SK-N-SH (cell line): ENCODE measurements around the gene RASD2.
"Not testable (repeated sequence)": the region's sequence is repeated elsewhere in the genome, so short reads cannot be mapped to it uniquely, and the experiment has no call there.

ENCODE experiments used
- CTCF ChIP-seq: fragments of 200-600 bp; sonication (generic); IDR thresholded peaks from 2 replicates; pipeline ENCODE4 v1.6.1; 2017; ENCODE audit warnings: antibody characterized with exemption, mild to moderate bottlenecking, moderate library complexity
- EP300 ChIP-seq, 2 experiments: IDR thresholded peaks; 2 replicates each; pipeline versions ENCODE4 v1.4.0 to v1.6.1; 2012; ENCODE audit warnings: borderline replicate concordance in 1 of 2, low read depth in 1 of 2, low read length in 1 of 2
- EZH2phosphoT487 ChIP-seq: fragments of 200-600 bp; sonication (generic); IDR thresholded peaks from 2 replicates; pipeline ENCODE4 v1.6.1; 2017; ENCODE audit warnings: low read depth, mixed run types, mild to moderate bottlenecking, antibody characterized with exemption, moderate library complexity, borderline replicate concordance
- GABPA ChIP-seq: IDR thresholded peaks from 2 replicates; pipeline ENCODE4 v1.4.0; 2012; ENCODE audit warnings: low read depth, mild to moderate bottlenecking
- MAX ChIP-seq: IDR thresholded peaks from 2 replicates; pipeline ENCODE4 v1.4.0; 2012; ENCODE audit warnings: low read depth
- MXI1 ChIP-seq: IDR thresholded peaks from 2 replicates; pipeline ENCODE4 v1.6.1; 2012; ENCODE audit warnings: mild to moderate bottlenecking, low read depth, low read length, improper control_type of control experiment
- NFIC ChIP-seq: IDR thresholded peaks from 2 replicates; pipeline ENCODE4 v1.4.0; 2012; ENCODE audit warnings: borderline replicate concordance
- POLR2AphosphoS5 ChIP-seq: IDR thresholded peaks from 2 replicates; pipeline ENCODE4 v1.6.1; 2012; ENCODE audit warnings: low read depth, low read length
- REST ChIP-seq: IDR thresholded peaks from 2 replicates; pipeline ENCODE4 v1.6.1; 2012; ENCODE audit warnings: mild to moderate bottlenecking, low read depth, low read length, moderate library complexity
- SIN3A ChIP-seq: IDR thresholded peaks from 2 replicates; pipeline ENCODE4 v1.6.1; 2012; ENCODE audit warnings: low read depth, mild to moderate bottlenecking, low read length, moderate library complexity, borderline replicate concordance
- TAF1 ChIP-seq: IDR thresholded peaks from 2 replicates; pipeline ENCODE4 v1.6.1; 2012; ENCODE audit warnings: low read depth, mild to moderate bottlenecking, low read length, moderate library complexity, borderline replicate concordance
- USF1 ChIP-seq: IDR thresholded peaks from 2 replicates; pipeline ENCODE4 v1.4.0; 2012; ENCODE audit warnings: low read depth, borderline replicate concordance
- YY1 ChIP-seq: IDR thresholded peaks from 2 replicates; pipeline ENCODE4 v1.4.0; 2012; ENCODE audit warnings: low read depth, mild to moderate bottlenecking

- not testable (repeated sequence) for TF ChIP-seq YY1; CTCF; EZH2phosphoT487; SIN3A; NFIC; MXI1; REST; EP300 (IDR thresholded peaks at IDR 0.05; ENCODE audit: borderline replicate concordance in 1 of 2, low read depth in 1 of 2, low read length in 1 of 2); USF1; GABPA; POLR2AphosphoS5; MAX; TAF1
These were observed 24.7 kb upstream of the RASD2 start for GRCh38 chr22:35515952-35516351.
